Liver (tissue), 9 donors: ENCODE data around the gene PNPLA2. TPM values are rescaled to one million over a fixed set of nuclear protein-coding genes. Genes with fewer than 3 reads are reported as not detected.

Source experiments
- DNase-seq: peaks from one replicate; pipeline ENCODE4 v3.0.0-alpha.2; 2017; ENCODE audit warnings: low spot score
- H3K27ac ChIP-seq, 2 donors: one replicate each; pipeline ENCODE4 v1.7.0; 2013; ENCODE audit warnings: inconsistent platforms in 2 of 2, low read length in 2 of 2, control low read depth in 1 of 2, low read depth in 1 of 2, mild to moderate bottlenecking in 1 of 2
- H3K27me3 ChIP-seq, 4 donors: one replicate each; pipeline versions ENCODE4 v1.6.1 to v1.7.0; 2013; ENCODE audit warnings: low read length in 3 of 4, inconsistent platforms in 1 of 4, mild to moderate bottlenecking in 1 of 4, moderate library complexity in 1 of 4; ENCODE audit not compliant: control insufficient read depth in 4 of 4, insufficient read depth in 4 of 4
- H3K36me3 ChIP-seq, 4 donors: one replicate each; pipeline versions ENCODE4 v1.6.1 to v1.7.0; 2013; ENCODE audit warnings: low read length in 3 of 4, mild to moderate bottlenecking in 3 of 4, low read depth in 1 of 4, moderate library complexity in 1 of 4; ENCODE audit not compliant: control insufficient read depth in 4 of 4, insufficient read depth in 3 of 4
- H3K4me1 ChIP-seq, 4 donors: one replicate each; pipeline versions ENCODE4 v1.6.1 to v1.7.0; 2013; ENCODE audit warnings: low read length in 3 of 4, mild to moderate bottlenecking in 3 of 4, moderate library complexity in 1 of 4; ENCODE audit not compliant: control insufficient read depth in 4 of 4, insufficient read depth in 4 of 4
- H3K4me3 ChIP-seq, 3 donors: one replicate each; pipeline versions ENCODE4 v1.6.1 to v1.7.0; 2013; ENCODE audit warnings: low read length in 3 of 3, control low read depth in 1 of 3, low read depth in 1 of 3, mild to moderate bottlenecking in 1 of 3
- H3K9ac ChIP-seq, 2 donors: one replicate each; pipeline ENCODE4 v1.7.0; 2013; ENCODE audit warnings: low read length in 2 of 2, mild to moderate bottlenecking in 2 of 2, moderate library complexity in 2 of 2, control low read depth in 1 of 2, low read depth in 1 of 2
- H3K9me3 ChIP-seq, 4 donors: one replicate each; pipeline versions ENCODE4 v1.6.1 to v1.7.0; 2013; ENCODE audit warnings: low read length in 3 of 4; ENCODE audit not compliant: control insufficient read depth in 4 of 4
- EGR1 ChIP-seq, 2 donors: IDR thresholded peaks; 2 replicates each; pipeline ENCODE4 v1.6.1; 2016 to 2018; ENCODE audit warnings: antibody characterized with exemption in 2 of 2, low read depth in 2 of 2
- FOXA1 ChIP-seq: IDR thresholded peaks from 2 replicates; pipeline ENCODE4 v1.6.1; 2016; ENCODE audit warnings: antibody characterized with exemption
- FOXA2 ChIP-seq: IDR thresholded peaks from 2 replicates; pipeline ENCODE4 v1.6.1; 2016; ENCODE audit warnings: antibody characterized with exemption
- GABPA ChIP-seq, 2 donors: IDR thresholded peaks in 1 of 2; conservative IDR thresholded peaks in 1 of 2; 2 replicates each; pipeline ENCODE4 v1.6.1; 2016; ENCODE audit warnings: antibody characterized with exemption in 2 of 2, mild to moderate bottlenecking in 1 of 2, moderate library complexity in 1 of 2
- HNF4A ChIP-seq, 2 donors: conservative IDR thresholded peaks; 2 replicates each; pipeline ENCODE4 v1.6.1; 2016; ENCODE audit warnings: antibody characterized with exemption in 2 of 2, mild to moderate bottlenecking in 2 of 2
- HNF4G ChIP-seq: IDR thresholded peaks from 2 replicates; pipeline ENCODE4 v1.6.1; 2016; ENCODE audit warnings: antibody characterized with exemption
- JUND ChIP-seq, 2 donors: IDR thresholded peaks; 2 replicates each; pipeline ENCODE4 v1.6.1; 2016; ENCODE audit warnings: antibody characterized with exemption in 2 of 2
- NR2F2 ChIP-seq: IDR thresholded peaks from 2 replicates; pipeline ENCODE4 v1.6.1; 2016; ENCODE audit warnings: antibody characterized with exemption
- RAD21 ChIP-seq, 2 donors: IDR thresholded peaks; 2 replicates each; pipeline ENCODE4 v1.6.1; 2016; ENCODE audit warnings: antibody characterized with exemption in 2 of 2, mild to moderate bottlenecking in 2 of 2
- REST ChIP-seq: IDR thresholded peaks from 2 replicates; pipeline ENCODE4 v1.6.1; 2016; ENCODE audit warnings: antibody characterized with exemption, mild to moderate bottlenecking
- RXRA ChIP-seq, 2 donors: IDR thresholded peaks; 2 replicates each; pipeline ENCODE4 v1.6.1; 2017 to 2018; ENCODE audit warnings: antibody characterized with exemption in 2 of 2, mild to moderate bottlenecking in 1 of 2
- SP1 ChIP-seq: IDR thresholded peaks from 2 replicates; pipeline ENCODE4 v1.6.1; 2018; ENCODE audit warnings: antibody characterized with exemption, mild to moderate bottlenecking
- TAF1 ChIP-seq: conservative IDR thresholded peaks from 2 replicates; pipeline ENCODE4 v1.6.1; 2016; ENCODE audit warnings: antibody characterized with exemption, mild to moderate bottlenecking
- YY1 ChIP-seq: IDR thresholded peaks from 2 replicates; pipeline ENCODE4 v1.6.1; 2016; ENCODE audit warnings: antibody characterized with exemption, mild to moderate bottlenecking
- WGBS: extraction: QIAGEN DNeasy Blood & Tissue Kit; methylation state at CpG from one replicate; pipeline ENCODE4 v1.1.7; 2013; 5-methylcytosine and 5-hydroxymethylcytosine counted together
- polyA plus RNA-seq, 2 donors: library from polyadenylated mRNA; stranded (reverse) in 1 of 2; unstranded in 1 of 2; fragments of 200-250 nt in 1 of 2; fragments of >200 nt in 1 of 2; fragmentation: Nextera tagmentation in 1 of 2; extraction: Ambion mirVana in 1 of 2; gene quantifications; one replicate each; pipeline versions ENCODE4 v1.2.1 to v1.2.3, GENCODE V29; 2013 to 2015
- total RNA-seq, 2 donors: library from RNA; depleted of rRNA; stranded (reverse); fragments of >200 nt; gene quantifications; one replicate each; pipeline ENCODE4 v1.2.3, GENCODE V29; 2014
- TF ChIP-seq, protein P1 (sequence below): IDR thresholded peaks from 2 replicates; pipeline ENCODE4 v1.6.1; 2016; ENCODE audit warnings: antibody characterized with exemption
- TF ChIP-seq, protein P2 (sequence below): IDR thresholded peaks from 2 replicates; pipeline ENCODE4 v1.6.1; 2016; ENCODE audit warnings: antibody characterized with exemption
- TF ChIP-seq, protein P3 (sequence below): fragments of 150-350 bp; IDR thresholded peaks from 2 replicates; pipeline ENCODE4 v1.5.1; 2017; ENCODE audit warnings: improper control_type of control experiment, low read depth, low read length; ENCODE audit not compliant: missing input control
- TF ChIP-seq, protein P4 (sequence below): IDR thresholded peaks from 2 replicates; pipeline ENCODE4 v1.6.1; 2016; ENCODE audit warnings: antibody characterized with exemption
- donor health status: healthy.
- donor health status: healthy.
- donor health status: healthy.
- donor health status: healthy.
- donor health status: healthy.

PNPLA2 gene
- total and polyA plus RNA-seq, 4 donors = 13.7 to 58.9 (median 27.2) TPM

- Histone ChIP-seq H3K27ac (no peak overlapping the region), H3K4me1 (peaks cover 4 to 24% (median 13%) of the 10 kb centered on the region in 4 donors), H3K9me3 (no peaks in the 10 kb centered on the region), H3K27me3 (no peaks in the 10 kb centered on the region), H3K36me3 (peaks cover 0 to 11% (median 6%) of the 10 kb centered on the region in 4 donors), H3K4me3 (no peak overlapping the region), H3K9ac (no peak overlapping the region)
- no peak for TF ChIP-seq FOXA1
- no peak for TF ChIP-seq HNF4G
- no peak for TF ChIP-seq EGR1 (IDR thresholded peaks at IDR 0.05; ENCODE audit: low read depth in 2 of 2)
- TF ChIP-seq JUND (IDR thresholded peaks at IDR 0.05) = no peak
- no peak for TF ChIP-seq GABPA (IDR thresholded peaks at IDR 0.05 in 1 of 2, conservative IDR thresholded peaks at IDR 0.05 in 1 of 2)
- TF ChIP-seq REST = no peak
- TF ChIP-seq YY1 = no peak
- TF ChIP-seq, protein P1, sequence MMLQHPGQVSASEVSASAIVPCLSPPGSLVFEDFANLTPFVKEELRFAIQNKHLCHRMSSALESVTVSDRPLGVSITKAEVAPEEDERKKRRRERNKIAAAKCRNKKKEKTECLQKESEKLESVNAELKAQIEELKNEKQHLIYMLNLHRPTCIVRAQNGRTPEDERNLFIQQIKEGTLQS = no peak
- no peak for TF ChIP-seq TAF1
- no peak for TF ChIP-seq RXRA (IDR thresholded peaks at IDR 0.05)
- TF ChIP-seq, protein P2, sequence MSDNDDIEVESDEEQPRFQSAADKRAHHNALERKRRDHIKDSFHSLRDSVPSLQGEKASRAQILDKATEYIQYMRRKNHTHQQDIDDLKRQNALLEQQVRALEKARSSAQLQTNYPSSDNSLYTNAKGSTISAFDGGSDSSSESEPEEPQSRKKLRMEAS = no peak
- no peak for TF ChIP-seq FOXA2
- no peak for TF ChIP-seq RAD21 (IDR thresholded peaks at IDR 0.05)
- no peak for TF ChIP-seq NR2F2
- TF ChIP-seq, protein P3, sequence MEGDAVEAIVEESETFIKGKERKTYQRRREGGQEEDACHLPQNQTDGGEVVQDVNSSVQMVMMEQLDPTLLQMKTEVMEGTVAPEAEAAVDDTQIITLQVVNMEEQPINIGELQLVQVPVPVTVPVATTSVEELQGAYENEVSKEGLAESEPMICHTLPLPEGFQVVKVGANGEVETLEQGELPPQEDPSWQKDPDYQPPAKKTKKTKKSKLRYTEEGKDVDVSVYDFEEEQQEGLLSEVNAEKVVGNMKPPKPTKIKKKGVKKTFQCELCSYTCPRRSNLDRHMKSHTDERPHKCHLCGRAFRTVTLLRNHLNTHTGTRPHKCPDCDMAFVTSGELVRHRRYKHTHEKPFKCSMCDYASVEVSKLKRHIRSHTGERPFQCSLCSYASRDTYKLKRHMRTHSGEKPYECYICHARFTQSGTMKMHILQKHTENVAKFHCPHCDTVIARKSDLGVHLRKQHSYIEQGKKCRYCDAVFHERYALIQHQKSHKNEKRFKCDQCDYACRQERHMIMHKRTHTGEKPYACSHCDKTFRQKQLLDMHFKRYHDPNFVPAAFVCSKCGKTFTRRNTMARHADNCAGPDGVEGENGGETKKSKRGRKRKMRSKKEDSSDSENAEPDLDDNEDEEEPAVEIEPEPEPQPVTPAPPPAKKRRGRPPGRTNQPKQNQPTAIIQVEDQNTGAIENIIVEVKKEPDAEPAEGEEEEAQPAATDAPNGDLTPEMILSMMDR = no peak
- TF ChIP-seq, protein P4, sequence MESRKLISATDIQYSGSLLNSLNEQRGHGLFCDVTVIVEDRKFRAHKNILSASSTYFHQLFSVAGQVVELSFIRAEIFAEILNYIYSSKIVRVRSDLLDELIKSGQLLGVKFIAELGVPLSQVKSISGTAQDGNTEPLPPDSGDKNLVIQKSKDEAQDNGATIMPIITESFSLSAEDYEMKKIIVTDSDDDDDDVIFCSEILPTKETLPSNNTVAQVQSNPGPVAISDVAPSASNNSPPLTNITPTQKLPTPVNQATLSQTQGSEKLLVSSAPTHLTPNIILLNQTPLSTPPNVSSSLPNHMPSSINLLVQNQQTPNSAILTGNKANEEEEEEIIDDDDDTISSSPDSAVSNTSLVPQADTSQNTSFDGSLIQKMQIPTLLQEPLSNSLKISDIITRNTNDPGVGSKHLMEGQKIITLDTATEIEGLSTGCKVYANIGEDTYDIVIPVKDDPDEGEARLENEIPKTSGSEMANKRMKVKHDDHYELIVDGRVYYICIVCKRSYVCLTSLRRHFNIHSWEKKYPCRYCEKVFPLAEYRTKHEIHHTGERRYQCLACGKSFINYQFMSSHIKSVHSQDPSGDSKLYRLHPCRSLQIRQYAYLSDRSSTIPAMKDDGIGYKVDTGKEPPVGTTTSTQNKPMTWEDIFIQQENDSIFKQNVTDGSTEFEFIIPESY = no peak
- no peak for TF ChIP-seq SP1
- TF ChIP-seq HNF4A (conservative IDR thresholded peaks at IDR 0.05) = no peak
- 70% methylated on average over 18 of the region's 18 CpGs for WGBS
- DNase-seq = no peak
These were observed 27.8 kb upstream of the PNPLA2 start for GRCh38 chr11:790721-791564.
